ENCODE results near the gene TECPR2.

GRCh38 chr14:102325791-102326345, 36.9 kb upstream of the TECPR2 start:
- no peak for TF ChIP-seq POLR2A (IDR thresholded peaks at IDR 0.05; ENCODE audit: low read length)
- TF ChIP-seq GATA1 (IDR thresholded peaks at IDR 0.05; ENCODE audit: low read depth, low read length): no peak

Measured in erythroblast (primary cell).